Astrocyte of the cerebellum (primary cell): ENCODE results near the gene GPR12.

ENCODE experiments used
- DNase-seq: peaks from one replicate; pipeline ENCODE4 v3.0.0-alpha.2; 2011; ENCODE audit warnings: low read depth
- H3K4me3 ChIP-seq: 2 replicates; pipeline ENCODE4 v1.5.1; 2011; ENCODE audit warnings: mild to moderate bottlenecking, low read depth, low read length, moderate library complexity
- CTCF ChIP-seq: IDR thresholded peaks from 2 replicates; pipeline ENCODE4 v1.5.1; 2012; ENCODE audit warnings: low read length, low read depth, moderate library complexity, mild to moderate bottlenecking; ENCODE audit errors: missing control alignments
- in situ Hi-C: cut with HindIII; loops from 2 replicates; pipeline ENCODE4 v1.10.0; 2017; ENCODE audit warnings: low sequenced_read_pairs

Gene GPR12

DNA sequence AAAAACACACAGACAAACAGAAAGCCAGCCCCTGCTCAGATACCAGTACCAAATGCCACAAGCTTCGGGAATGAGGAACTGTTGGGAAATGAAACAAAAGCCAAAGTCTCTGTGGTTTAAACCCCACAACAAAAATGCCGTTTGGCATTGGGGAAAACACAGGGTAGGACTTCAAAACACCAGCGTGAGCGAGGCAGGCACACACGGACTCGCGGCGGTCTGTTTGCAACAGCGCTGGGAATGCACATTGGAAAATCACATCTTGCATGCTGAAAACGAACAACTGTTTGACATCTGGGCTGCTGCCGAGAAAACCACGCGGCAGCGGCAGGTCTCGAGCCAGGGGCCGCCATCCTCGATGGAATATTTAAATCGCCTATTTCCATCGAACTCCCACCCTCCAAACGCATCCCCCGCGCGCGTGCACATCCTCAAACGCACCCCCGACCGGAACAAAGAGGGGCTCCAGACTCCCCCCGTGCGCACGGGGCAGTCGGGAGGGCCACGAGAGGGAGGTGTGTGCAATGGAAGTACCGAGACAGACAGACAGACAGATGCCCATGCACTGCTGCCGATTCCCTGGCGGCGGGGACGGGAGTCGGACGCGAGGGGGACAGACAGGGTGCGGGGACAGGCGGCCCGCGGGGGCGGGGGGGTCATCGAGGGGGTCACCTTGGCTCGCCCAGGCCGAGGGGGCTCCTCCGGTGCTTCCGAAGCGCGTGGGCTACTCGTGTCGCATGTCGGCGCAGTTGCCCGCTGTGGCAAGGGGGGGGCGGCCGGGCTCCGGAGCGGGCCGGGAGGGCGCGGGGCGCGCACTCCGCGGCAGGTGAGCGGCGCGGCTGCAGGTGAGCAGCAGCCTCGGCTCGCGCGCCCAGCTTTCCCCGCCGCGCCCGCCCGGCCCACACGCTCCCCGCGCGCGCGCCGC, at the start of gene GPR12:
TSS of gene GPR12 (minus strand) at position 880 of the 925 bp plus-strand sequence. CDS start 959 bp downstream, outside the sequence.
- no peak within 1 kb of the TSS for H3K4me3 ChIP-seq

DNA sequence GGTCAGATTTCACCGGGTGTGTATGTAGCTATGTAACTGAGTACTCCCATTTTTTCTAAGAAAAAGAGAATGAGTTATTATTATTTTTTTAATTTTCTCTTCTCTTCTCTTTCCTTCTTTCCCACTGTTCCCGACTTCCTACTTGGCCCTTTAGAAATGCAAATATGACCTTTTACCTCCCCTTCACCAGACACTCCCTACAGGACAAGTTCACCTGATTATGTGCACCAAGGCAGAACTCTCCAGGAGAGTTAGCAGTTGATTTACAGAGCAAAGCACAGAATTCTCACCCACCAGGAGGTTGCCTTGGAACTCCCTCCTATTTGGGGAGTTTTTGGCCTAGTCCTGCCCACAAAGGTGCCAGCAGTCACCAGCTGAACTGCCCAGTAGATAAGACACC, 49.5 kb upstream of the GPR12 start:
- in situ Hi-C loops = no loop called here
- no peak overlapping the region for H3K4me3 ChIP-seq
- no peak for DNase-seq

More for the DNA sequence above, at the start of gene GPR12:
- no peak for TF ChIP-seq CTCF
- DNase-seq = no peak
- in situ Hi-C loops = no loop called here

DNA sequence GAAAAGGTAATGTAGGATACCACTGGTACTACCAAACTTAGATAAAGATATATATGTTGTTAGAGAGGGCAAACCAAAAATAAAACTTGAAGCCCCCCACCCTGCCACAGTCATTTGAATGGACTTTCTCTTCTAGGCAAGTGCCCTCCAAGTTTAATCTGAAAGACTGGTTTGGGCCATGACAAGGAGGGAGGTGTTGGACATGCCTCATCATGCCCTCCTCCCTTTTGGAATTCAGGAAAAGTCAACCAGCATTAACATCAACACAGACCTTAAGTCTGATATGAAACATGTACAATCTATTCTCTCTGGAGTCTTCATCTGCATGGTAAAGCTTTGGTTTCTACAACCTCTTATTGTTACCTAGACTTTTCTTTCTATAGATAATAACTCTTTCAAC, 46.3 kb upstream of the GPR12 start:
- no peak overlapping the region for H3K4me3 ChIP-seq
- DNase-seq = no peak
- in situ Hi-C loops = no loop called here
- TF ChIP-seq CTCF = no peak

More for the DNA sequence above, 49.5 kb upstream of the GPR12 start:
- TF ChIP-seq CTCF = no peak

DNA sequence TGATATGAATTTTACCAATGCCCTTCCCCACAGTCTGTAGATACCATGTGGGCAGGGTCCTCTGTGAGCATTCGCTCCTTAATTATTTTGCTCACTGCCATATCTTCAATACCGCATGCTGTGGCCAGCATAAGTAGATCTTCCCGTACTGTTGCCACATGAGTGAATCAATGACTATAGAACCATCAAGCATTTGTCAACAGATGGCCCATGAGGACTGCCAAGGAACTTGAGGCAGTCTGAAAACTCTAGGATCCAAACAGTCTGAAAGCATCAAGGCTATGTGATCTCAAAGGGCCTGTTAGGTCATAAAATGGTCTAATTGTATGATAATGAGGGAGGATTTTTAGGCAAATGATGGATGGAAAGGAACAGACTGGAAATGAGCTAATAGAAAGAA, 27.4 kb upstream of the GPR12 start:
- TF ChIP-seq CTCF = no peak
- DNase-seq = no peak
- in situ Hi-C loops = no loop called here
- no peak overlapping the region for H3K4me3 ChIP-seq

- in situ Hi-C loops = no loop called here
- no peak overlapping the region for H3K4me3 ChIP-seq
- no peak for DNase-seq
- TF ChIP-seq CTCF = no peak
These were observed 26.2 kb upstream of the GPR12 start for GRCh38 chr13:26786651-26787295.

GRCh38 chr13:26785838-26786630, 25.4 kb upstream of the GPR12 start:
- DNase-seq = no peak
- in situ Hi-C loops = no loop called here
- no peak overlapping the region for H3K4me3 ChIP-seq
- no peak for TF ChIP-seq CTCF
